HepG2 (cell line): ENCODE results near the gene GTF2H4. TPM values are rescaled to one million over a fixed set of nuclear protein-coding genes. Genes with fewer than 3 reads are reported as not detected.
A peak's percentile ranks its signal among the peaks of the same experiment; 100 is the strongest.

Source experiments
- GPN1 ChIP-seq: sonication (generic); formaldehyde crosslinking; IDR thresholded peaks from 2 replicates; pipeline ENCODE4 v1.5.1; 2020; ENCODE audit warnings: missing genetic modification reagents, borderline replicate concordance
- POLR2A ChIP-seq, 2 experiments: IDR thresholded peaks; 2 replicates each; pipeline ENCODE4 v1.6.1; 2011; ENCODE audit warnings: low read depth in 2 of 2, low read length in 2 of 2, mild to moderate bottlenecking in 1 of 2, moderate library complexity in 1 of 2; ENCODE audit not compliant: insufficient read depth in 1 of 2
- RFXANK ChIP-seq: IDR thresholded peaks from 2 replicates; pipeline ENCODE4 v1.6.1; 2016
- SRSF1 ChIP-seq: fragments of 200-400 bp; formaldehyde crosslinking; optimal IDR thresholded peaks from 2 replicates; pipeline ENCODE3; 2017; ENCODE audit warnings: mild to moderate bottlenecking, low read depth, low read length, moderate library complexity
- TCF7L2 ChIP-seq: IDR thresholded peaks from 2 replicates; pipeline ENCODE4 v1.6.1; 2011; ENCODE audit warnings: mild to moderate bottlenecking, low read depth, low read length, moderate library complexity
- THAP11 ChIP-seq: IDR thresholded peaks from 2 replicates; pipeline ENCODE4 v1.6.1; 2016; ENCODE audit warnings: missing biosample characterization, missing genetic modification reagents
- ZBTB8A ChIP-seq: sonication (generic); formaldehyde crosslinking; IDR thresholded peaks from 2 replicates; pipeline ENCODE4 v1.4.0; 2020; ENCODE audit warnings: mild to moderate bottlenecking, low read depth, missing genetic modification reagents, borderline replicate concordance
- ZFP62 ChIP-seq: sonication (generic); formaldehyde crosslinking; IDR thresholded peaks from 2 replicates; pipeline ENCODE4 v1.4.0; 2020; ENCODE audit warnings: missing genetic modification reagents
- ZIK1 ChIP-seq: sonication (generic); formaldehyde crosslinking; IDR thresholded peaks from 2 replicates; pipeline ENCODE4 v1.5.0; 2020; ENCODE audit warnings: mild to moderate bottlenecking, low read depth, missing genetic modification reagents, borderline replicate concordance
- ZKSCAN5 ChIP-seq: sonication (generic); formaldehyde crosslinking; IDR thresholded peaks from 2 replicates; pipeline ENCODE4 v1.5.1; 2020; ENCODE audit warnings: mild to moderate bottlenecking, missing genetic modification reagents
- ZKSCAN8 ChIP-seq: IDR thresholded peaks from 2 replicates; pipeline ENCODE4 v1.6.1; 2016; ENCODE audit warnings: borderline replicate concordance, missing genetic modification reagents, missing compliant biosample characterization
- ZNF33A ChIP-seq: sonication (generic); formaldehyde crosslinking; IDR thresholded peaks from 2 replicates; pipeline ENCODE4 v1.5.1; 2020; ENCODE audit warnings: missing genetic modification reagents, mild to moderate bottlenecking, moderate library complexity, borderline replicate concordance
- ZNF660 ChIP-seq: sonication (generic); formaldehyde crosslinking; IDR thresholded peaks from 2 replicates; pipeline ENCODE4 v1.5.1; 2020; ENCODE audit warnings: mild to moderate bottlenecking, low read depth, missing genetic modification reagents, borderline replicate concordance
- ZNF766 ChIP-seq: sonication (generic); formaldehyde crosslinking; IDR thresholded peaks from 2 replicates; pipeline ENCODE4 v1.5.0; 2020; ENCODE audit warnings: missing genetic modification reagents, borderline replicate concordance
- polyA plus RNA-seq, 8 experiments: library from polyadenylated mRNA; depleted of rRNA in 3 of 8; stranded (reverse) in 7 of 8; unstranded in 1 of 8; fragments of >200 nt; fragmentation: Illumina TruSeq in 4 of 8; extraction: Trizol in 4 of 8; gene quantifications; 2 replicates each; pipeline versions ENCODE4 v1.2.1 to v1.2.3, GENCODE V29; 2011 to 2016; ENCODE audit warnings: low read depth in 4 of 8, missing spikeins in 1 of 8, mixed read lengths in 1 of 8; ENCODE audit not compliant: insufficient read depth in 1 of 8
- total RNA-seq, 5 experiments: library from RNA; depleted of rRNA; stranded (reverse); fragments of >200 nt; fragmentation: Illumina TruSeq; extraction: Trizol; gene quantifications; 2 replicates each; pipeline ENCODE4 v1.2.3, GENCODE V29; 2016; ENCODE audit warnings: low read depth in 1 of 5
- TF ChIP-seq, protein P1 (sequence below): sonication (generic); formaldehyde crosslinking; IDR thresholded peaks from 2 replicates; pipeline ENCODE4 v1.4.0; 2020; ENCODE audit warnings: missing genetic modification reagents
- TF ChIP-seq, protein P2 (sequence below): fragments of 450-650 bp; IDR thresholded peaks from 2 replicates; pipeline ENCODE4 v1.6.1; 2016
- TF ChIP-seq, protein P3 (sequence below): sonication (generic); formaldehyde crosslinking; IDR thresholded peaks from 2 replicates; pipeline ENCODE4 v1.9.0; 2021; ENCODE audit warnings: missing genetic modification reagents, borderline replicate concordance
- TF ChIP-seq, protein P4 (sequence below): sonication (generic); formaldehyde crosslinking; IDR thresholded peaks from 2 replicates; pipeline ENCODE4 v1.4.0; 2020; ENCODE audit warnings: missing genetic modification reagents, borderline replicate concordance
- TF ChIP-seq, protein P5 (sequence below): sonication (generic); formaldehyde crosslinking; IDR thresholded peaks from 2 replicates; pipeline ENCODE4 v1.4.0; 2020; ENCODE audit warnings: missing genetic modification reagents, borderline replicate concordance

GTF2H4 gene
- total and polyA plus RNA-seq, 2 of the 13 experiments (the other 11 are each of a cell fraction or from before 2014, with no cell fraction given) = 15.9 to 49.3 TPM

DNA sequence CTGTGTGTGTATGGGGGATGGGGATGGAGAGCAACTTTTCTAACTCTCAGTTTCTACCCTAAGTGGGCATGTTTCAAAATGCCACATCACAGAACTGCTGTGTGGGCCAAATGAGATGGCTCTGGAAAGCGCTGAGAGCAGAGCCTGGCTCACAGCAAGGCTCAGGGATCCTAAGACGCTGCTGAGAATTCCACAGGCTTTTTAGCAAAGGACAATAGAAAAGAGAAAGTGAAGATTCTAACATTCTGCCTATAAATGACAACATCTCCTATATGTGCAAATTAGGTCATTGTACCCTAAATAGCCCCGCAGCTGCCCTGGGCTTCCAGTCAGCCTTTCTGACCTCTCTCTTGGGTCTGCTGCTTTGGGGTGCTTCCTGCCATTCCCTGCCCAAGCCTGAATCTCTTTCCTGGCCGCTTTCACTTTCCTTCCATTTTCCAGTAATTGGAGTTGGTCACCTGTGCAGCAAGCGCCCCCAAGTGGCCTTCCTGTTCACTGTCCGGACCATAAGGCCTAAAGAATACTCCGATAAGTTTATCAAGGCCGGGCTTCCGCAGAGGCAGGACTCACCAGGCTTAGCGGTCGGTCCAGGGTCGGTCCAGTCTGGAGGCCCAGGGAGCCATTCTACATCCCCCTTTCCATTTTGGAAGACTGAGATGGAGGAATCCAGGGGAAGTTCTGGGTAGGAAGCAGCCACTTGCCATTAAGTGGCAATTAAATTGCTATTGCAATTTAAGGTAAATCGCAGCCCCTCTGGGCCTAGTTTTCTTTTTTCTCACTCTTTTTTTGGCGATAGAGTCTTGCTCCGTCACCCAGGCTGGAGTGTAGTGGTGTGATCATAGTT, 30.4 kb upstream of the GTF2H4 start (continued):
- TF ChIP-seq, protein P1, sequence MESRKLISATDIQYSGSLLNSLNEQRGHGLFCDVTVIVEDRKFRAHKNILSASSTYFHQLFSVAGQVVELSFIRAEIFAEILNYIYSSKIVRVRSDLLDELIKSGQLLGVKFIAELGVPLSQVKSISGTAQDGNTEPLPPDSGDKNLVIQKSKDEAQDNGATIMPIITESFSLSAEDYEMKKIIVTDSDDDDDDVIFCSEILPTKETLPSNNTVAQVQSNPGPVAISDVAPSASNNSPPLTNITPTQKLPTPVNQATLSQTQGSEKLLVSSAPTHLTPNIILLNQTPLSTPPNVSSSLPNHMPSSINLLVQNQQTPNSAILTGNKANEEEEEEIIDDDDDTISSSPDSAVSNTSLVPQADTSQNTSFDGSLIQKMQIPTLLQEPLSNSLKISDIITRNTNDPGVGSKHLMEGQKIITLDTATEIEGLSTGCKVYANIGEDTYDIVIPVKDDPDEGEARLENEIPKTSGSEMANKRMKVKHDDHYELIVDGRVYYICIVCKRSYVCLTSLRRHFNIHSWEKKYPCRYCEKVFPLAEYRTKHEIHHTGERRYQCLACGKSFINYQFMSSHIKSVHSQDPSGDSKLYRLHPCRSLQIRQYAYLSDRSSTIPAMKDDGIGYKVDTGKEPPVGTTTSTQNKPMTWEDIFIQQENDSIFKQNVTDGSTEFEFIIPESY (CRISPR knock-in tag) = peak; percentile 71
- TF ChIP-seq ZKSCAN8 (CRISPR knock-in tag) = peak; percentile 24; the same call in 1 of the 2 replicates
- TF ChIP-seq ZNF660 (CRISPR knock-in tag) = no peak
- TF ChIP-seq, protein P2, sequence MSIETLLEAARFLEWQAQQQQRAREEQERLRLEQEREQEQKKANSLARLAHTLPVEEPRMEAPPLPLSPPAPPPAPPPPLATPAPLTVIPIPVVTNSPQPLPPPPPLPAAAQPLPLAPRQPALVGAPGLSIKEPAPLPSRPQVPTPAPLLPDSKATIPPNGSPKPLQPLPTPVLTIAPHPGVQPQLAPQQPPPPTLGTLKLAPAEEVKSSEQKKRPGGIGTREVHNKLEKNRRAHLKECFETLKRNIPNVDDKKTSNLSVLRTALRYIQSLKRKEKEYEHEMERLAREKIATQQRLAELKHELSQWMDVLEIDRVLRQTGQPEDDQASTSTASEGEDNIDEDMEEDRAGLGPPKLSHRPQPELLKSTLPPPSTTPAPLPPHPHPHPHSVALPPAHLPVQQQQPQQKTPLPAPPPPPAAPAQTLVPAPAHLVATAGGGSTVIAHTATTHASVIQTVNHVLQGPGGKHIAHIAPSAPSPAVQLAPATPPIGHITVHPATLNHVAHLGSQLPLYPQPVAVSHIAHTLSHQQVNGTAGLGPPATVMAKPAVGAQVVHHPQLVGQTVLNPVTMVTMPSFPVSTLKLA = no peak
- TF ChIP-seq ZIK1 (CRISPR knock-in tag) = no peak
- TF ChIP-seq, protein P3, sequence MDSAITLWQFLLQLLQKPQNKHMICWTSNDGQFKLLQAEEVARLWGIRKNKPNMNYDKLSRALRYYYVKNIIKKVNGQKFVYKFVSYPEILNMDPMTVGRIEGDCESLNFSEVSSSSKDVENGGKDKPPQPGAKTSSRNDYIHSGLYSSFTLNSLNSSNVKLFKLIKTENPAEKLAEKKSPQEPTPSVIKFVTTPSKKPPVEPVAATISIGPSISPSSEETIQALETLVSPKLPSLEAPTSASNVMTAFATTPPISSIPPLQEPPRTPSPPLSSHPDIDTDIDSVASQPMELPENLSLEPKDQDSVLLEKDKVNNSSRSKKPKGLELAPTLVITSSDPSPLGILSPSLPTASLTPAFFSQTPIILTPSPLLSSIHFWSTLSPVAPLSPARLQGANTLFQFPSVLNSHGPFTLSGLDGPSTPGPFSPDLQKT = no peak
- TF ChIP-seq THAP11 (CRISPR knock-in tag) = peak; percentile 74
- TF ChIP-seq TCF7L2 = no peak
- TF ChIP-seq, protein P4, sequence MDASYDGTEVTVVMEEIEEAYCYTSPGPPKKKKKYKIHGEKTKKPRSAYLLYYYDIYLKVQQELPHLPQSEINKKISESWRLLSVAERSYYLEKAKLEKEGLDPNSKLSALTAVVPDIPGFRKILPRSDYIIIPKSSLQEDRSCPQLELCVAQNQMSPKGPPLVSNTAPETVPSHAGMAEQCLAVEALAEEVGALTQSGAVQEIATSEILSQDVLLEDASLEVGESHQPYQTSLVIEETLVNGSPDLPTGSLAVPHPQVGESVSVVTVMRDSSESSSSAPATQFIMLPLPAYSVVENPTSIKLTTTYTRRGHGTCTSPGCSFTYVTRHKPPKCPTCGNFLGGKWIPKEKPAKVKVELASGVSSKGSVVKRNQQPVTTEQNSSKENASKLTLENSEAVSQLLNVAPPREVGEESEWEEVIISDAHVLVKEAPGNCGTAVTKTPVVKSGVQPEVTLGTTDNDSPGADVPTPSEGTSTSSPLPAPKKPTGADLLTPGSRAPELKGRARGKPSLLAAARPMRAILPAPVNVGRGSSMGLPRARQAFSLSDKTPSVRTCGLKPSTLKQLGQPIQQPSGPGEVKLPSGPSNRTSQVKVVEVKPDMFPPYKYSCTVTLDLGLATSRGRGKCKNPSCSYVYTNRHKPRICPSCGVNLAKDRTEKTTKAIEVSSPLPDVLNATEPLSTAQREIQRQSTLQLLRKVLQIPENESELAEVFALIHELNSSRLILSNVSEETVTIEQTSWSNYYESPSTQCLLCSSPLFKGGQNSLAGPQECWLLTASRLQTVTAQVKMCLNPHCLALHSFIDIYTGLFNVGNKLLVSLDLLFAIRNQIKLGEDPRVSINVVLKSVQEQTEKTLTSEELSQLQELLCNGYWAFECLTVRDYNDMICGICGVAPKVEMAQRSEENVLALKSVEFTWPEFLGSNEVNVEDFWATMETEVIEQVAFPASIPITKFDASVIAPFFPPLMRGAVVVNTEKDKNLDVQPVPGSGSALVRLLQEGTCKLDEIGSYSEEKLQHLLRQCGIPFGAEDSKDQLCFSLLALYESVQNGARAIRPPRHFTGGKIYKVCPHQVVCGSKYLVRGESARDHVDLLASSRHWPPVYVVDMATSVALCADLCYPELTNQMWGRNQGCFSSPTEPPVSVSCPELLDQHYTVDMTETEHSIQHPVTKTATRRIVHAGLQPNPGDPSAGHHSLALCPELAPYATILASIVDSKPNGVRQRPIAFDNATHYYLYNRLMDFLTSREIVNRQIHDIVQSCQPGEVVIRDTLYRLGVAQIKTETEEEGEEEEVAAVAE (CRISPR knock-in tag) = no peak
- no peak for TF ChIP-seq SRSF1
- no peak for TF ChIP-seq GPN1 (CRISPR knock-in tag)
- TF ChIP-seq, protein P5, sequence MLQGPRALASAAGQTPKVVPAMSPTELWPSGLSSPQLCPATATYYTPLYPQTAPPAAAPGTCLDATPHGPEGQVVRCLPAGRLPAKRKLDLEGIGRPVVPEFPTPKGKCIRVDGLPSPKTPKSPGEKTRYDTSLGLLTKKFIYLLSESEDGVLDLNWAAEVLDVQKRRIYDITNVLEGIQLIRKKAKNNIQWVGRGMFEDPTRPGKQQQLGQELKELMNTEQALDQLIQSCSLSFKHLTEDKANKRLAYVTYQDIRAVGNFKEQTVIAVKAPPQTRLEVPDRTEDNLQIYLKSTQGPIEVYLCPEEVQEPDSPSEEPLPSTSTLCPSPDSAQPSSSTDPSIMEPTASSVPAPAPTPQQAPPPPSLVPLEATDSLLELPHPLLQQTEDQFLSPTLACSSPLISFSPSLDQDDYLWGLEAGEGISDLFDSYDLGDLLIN (CRISPR knock-in tag) = no peak
- peak; percentile 67; the same call in 1 of the 2 replicates for TF ChIP-seq ZNF766 (CRISPR knock-in tag)
- TF ChIP-seq ZBTB8A (CRISPR knock-in tag) = no peak
- TF ChIP-seq ZFP62 (CRISPR knock-in tag) = no peak
- 0 out of 2 replicates have a peak, but pooled peaks have one; percentile 63 for TF ChIP-seq RFXANK (CRISPR knock-in tag)
- TF ChIP-seq ZNF33A (CRISPR knock-in tag) = no peak
- no peak for TF ChIP-seq POLR2A (IDR thresholded peaks at IDR 0.05; ENCODE audit: insufficient read depth in 1 of 2, low read depth in 2 of 2, low read length in 2 of 2)
- no peak for TF ChIP-seq ZKSCAN5 (CRISPR knock-in tag)
